ENCODE results near the gene ACOT12.
A peak's percentile ranks its signal among the peaks of the same experiment; 100 is the strongest.
"Not testable (repeated sequence)": the region's sequence is repeated elsewhere in the genome, so short reads cannot be mapped to it uniquely, and the experiment has no call there.

Gene ACOT12

GRCh38 chr5:81338213-81338612 lies 55.7 kb downstream of the ACOT12 start:
- H3K4me1 ChIP-seq (ENCODE audit: insufficient read depth, low read length); H3K27me3 ChIP-seq (ENCODE audit: insufficient read depth, low read length); H3K9ac ChIP-seq (ENCODE audit: low read depth, low read length); H3K9me3 ChIP-seq (ENCODE audit: insufficient read depth, low read depth, low read length); H3K27ac ChIP-seq (ENCODE audit: low read depth, low read length); H3K36me3 ChIP-seq (ENCODE audit: insufficient read depth, low read length); H3K4me3 ChIP-seq (ENCODE audit: low read length): not testable (repeated sequence)
- 72% methylated on average over 3 of the region's 3 CpGs for WGBS

DNA sequence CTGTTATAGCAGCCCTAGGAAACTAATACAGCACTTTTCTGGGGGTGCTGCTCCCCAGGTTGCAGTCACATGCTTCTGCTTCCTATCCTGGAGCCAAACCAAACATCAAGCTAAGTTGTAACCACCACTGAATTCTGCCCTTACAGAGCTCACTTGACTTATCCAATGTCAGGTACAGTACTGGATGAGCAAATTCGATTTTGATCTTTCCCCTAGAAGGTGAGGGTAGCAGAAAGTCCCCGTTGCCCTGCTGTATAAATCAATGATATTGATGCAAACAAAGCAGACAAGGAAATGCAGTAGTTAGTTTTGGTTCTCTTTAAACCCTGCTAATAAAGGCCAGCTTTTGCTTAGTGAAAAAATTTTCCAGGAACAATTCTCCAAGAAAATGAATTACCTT lies 56.1 kb downstream of the ACOT12 start:
- H3K9ac ChIP-seq (ENCODE audit: low read depth, low read length): no peak overlapping the region
- no peaks in the 10 kb centered on the region for H3K4me1 ChIP-seq (ENCODE audit: insufficient read depth, low read length)
- no peaks in the 10 kb centered on the region for H3K27me3 ChIP-seq (ENCODE audit: insufficient read depth, low read length)
- no peaks in the 10 kb centered on the region for H3K36me3 ChIP-seq (ENCODE audit: insufficient read depth, low read length)
- no peak overlapping the region for H3K4me3 ChIP-seq (ENCODE audit: low read length)
- 81% methylated on average over 2 of the region's 2 CpGs for WGBS
- H3K9me3 ChIP-seq (ENCODE audit: insufficient read depth, low read depth, low read length): no peaks in the 10 kb centered on the region
- no peak overlapping the region for H3K27ac ChIP-seq (ENCODE audit: low read depth, low read length)

DNA sequence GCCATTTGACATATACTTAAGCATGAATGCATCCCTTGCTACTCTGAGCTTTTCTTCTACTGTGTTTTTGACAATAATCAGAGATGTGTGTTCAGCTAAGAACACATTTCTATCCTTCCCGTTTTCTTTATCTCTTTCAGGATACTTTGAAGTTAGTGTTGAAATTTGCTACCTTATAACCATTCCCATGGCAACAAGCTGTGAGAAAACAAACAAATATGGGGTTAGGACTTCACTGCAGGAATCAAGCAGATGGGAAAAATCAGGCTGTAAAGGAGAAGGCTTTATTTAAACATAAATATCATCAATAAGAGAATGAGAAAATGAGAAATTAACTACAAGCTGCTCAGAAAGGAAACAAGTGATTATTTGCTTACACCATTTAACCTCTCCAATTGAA lies 57.4 kb downstream of the ACOT12 start:
- Histone ChIP-seq H3K27me3 (ENCODE audit: insufficient read depth, low read length) (no peaks in the 10 kb centered on the region), H3K27ac (ENCODE audit: low read depth, low read length) (no peak overlapping the region), H3K4me1 (ENCODE audit: insufficient read depth, low read length) (no peaks in the 10 kb centered on the region), H3K36me3 (ENCODE audit: insufficient read depth, low read length) (no peaks in the 10 kb centered on the region), H3K4me3 (ENCODE audit: low read length) (no peak overlapping the region), H3K9me3 (ENCODE audit: insufficient read depth, low read depth, low read length) (no peaks in the 10 kb centered on the region), H3K9ac (ENCODE audit: low read depth, low read length) (no peak overlapping the region)
- WGBS: no CpG with 5 or more reads among the region's 1 CpG

DNA sequence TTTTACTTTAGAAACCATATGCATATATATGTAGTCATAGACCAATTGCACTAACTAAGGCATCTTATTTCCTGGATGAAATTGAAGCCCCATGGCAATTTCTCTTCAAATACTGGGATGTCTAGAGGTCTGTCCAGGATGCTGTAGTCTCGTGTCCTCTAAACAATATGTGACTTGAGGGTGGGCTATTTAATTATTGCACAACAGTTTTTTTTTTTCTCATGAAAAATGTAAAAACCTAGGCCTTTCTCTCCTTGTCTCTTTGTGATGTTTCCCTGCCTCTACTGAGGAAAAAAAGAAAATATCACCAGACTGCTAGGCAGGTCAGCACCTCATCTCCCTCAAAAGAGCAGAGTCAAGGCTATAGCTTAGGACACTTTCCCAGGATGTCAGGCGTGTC lies 58.0 kb downstream of the ACOT12 start:
- WGBS: 94% methylated on average over 2 of the region's 2 CpGs
- Histone ChIP-seq H3K36me3 (ENCODE audit: insufficient read depth, low read length) (no peaks in the 10 kb centered on the region), H3K27ac (ENCODE audit: low read depth, low read length) (no peak overlapping the region), H3K27me3 (ENCODE audit: insufficient read depth, low read length) (no peaks in the 10 kb centered on the region), H3K9me3 (ENCODE audit: insufficient read depth, low read depth, low read length) (no peaks in the 10 kb centered on the region), H3K9ac (ENCODE audit: low read depth, low read length) (no peak overlapping the region), H3K4me3 (ENCODE audit: low read length) (no peak overlapping the region), H3K4me1 (ENCODE audit: insufficient read depth, low read length) (no peaks in the 10 kb centered on the region)

DNA sequence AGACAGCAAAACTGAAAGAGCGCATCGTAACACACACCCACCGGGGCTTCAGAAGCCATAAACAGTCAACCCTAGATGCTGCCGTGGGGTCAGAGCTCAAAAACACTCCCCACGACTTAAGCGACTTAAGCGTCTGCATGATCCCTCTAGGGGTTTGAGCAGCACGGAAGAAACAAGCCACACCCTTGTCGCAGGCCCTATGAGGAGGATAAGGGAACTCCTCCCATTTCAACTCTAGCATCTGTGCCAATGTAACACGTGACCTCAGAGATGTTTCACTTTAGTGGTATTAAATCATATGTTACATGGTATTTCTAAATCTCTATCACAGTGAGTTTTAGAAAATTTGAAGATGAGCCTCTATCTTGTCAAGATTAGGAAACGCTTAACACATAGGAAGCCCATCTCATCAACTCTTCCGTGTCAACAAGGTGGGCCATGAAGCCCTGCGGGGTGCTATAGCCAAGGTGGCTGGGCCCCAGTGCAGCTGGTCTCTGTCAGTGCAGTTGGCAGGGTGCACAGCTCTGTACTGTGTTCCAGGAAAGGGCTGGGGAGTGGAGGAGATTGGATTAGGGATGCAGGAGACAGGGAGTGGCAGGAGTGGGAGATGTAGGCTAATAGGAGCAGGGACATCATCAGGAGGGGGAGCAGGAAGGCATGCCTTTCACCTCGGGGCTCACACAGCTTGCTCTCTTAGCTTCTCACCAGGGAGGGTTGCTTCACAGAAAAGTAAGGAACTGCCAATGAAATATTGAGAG lies 59.5 kb downstream of the ACOT12 start:
- H3K4me3 ChIP-seq (ENCODE audit: low read length): no peak overlapping the region

DNA sequence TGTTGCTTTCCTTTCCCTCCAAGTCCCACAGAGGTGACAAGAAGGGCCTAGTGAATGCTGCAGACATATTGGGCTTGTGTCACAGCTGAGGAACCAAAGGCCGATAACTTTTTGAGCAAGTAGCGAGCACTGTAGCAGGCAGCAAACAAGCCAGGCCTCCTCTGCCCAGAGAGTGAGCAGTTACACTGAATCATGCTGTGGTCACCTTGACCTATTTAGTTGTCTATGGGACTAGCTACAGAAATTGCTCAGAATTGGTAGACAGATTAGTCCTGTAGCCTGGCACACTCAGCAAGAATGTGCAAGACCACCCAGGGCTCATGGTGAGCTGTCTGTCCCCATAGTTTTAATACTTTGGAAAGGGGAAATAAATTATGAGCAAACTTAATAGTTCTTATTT lies 67.4 kb downstream of the ACOT12 start:
- no peaks in the 10 kb centered on the region for H3K9me3 ChIP-seq (ENCODE audit: insufficient read depth, low read depth, low read length)
- no peak overlapping the region for H3K9ac ChIP-seq (ENCODE audit: low read depth, low read length)
- H3K4me1 ChIP-seq (ENCODE audit: insufficient read depth, low read length): peaks cover 14% of the 10 kb centered on the region; the same call in 1 of the 2 replicates
- no peak overlapping the region for H3K4me3 ChIP-seq (ENCODE audit: low read length)
- no peak overlapping the region for H3K27ac ChIP-seq (ENCODE audit: low read depth, low read length)
- no peaks in the 10 kb centered on the region for H3K27me3 ChIP-seq (ENCODE audit: insufficient read depth, low read length)
- WGBS: 96% methylated on average over 2 of the region's 2 CpGs
- H3K36me3 ChIP-seq (ENCODE audit: insufficient read depth, low read length): no peaks in the 10 kb centered on the region

More for the DNA sequence above, 59.5 kb downstream of the ACOT12 start:
- 92% methylated on average over 13 of the region's 14 CpGs for WGBS
- H3K27ac ChIP-seq (ENCODE audit: low read depth, low read length): no peak overlapping the region
- 0 out of 2 replicates have a peak, but pooled peaks cover under 1% of the 10 kb centered on the region for H3K4me1 ChIP-seq (ENCODE audit: insufficient read depth, low read length)
- no peaks in the 10 kb centered on the region for H3K9me3 ChIP-seq (ENCODE audit: insufficient read depth, low read depth, low read length)
- no peaks in the 10 kb centered on the region for H3K36me3 ChIP-seq (ENCODE audit: insufficient read depth, low read length)
- H3K27me3 ChIP-seq (ENCODE audit: insufficient read depth, low read length): no peaks in the 10 kb centered on the region
- no peak overlapping the region for H3K9ac ChIP-seq (ENCODE audit: low read depth, low read length)

- no peaks in the 10 kb centered on the region for H3K9me3 ChIP-seq (ENCODE audit: insufficient read depth, low read depth, low read length)
These were observed 76.4 kb downstream of the ACOT12 start for GRCh38 chr5:81317536-81317935.

DNA sequence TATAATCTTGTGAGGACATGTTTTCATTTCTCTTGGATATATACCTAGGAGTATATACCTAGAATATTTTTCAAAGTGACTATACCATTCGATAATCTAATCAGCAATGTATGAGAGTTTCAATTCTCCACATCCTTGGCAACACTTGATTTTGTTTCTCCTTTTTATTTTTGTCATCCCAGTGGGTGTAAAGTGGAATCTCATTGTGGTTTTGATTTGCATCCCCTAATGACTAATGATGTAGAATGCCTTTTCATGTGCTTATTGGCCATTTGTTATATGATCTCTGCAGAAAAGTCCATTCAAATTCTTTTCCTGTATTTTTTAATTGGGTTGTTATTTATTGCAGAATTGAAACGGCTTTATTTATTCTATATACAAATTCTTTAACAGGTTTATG lies 77.4 kb downstream of the ACOT12 start:
- Histone ChIP-seq H3K36me3 (ENCODE audit: insufficient read depth, low read length) (peaks cover 24% of the 10 kb centered on the region), H3K9ac (ENCODE audit: low read depth, low read length) (no peak overlapping the region), H3K4me1 (ENCODE audit: insufficient read depth, low read length) (peaks cover 7% of the 10 kb centered on the region), H3K9me3 (ENCODE audit: insufficient read depth, low read depth, low read length) (no peaks in the 10 kb centered on the region), H3K4me3 (ENCODE audit: low read length) (no peak overlapping the region), H3K27me3 (ENCODE audit: insufficient read depth, low read length) (no peaks in the 10 kb centered on the region), H3K27ac (ENCODE audit: low read depth, low read length) (no peak overlapping the region)
- 100% methylated on average over 1 of the region's 2 CpGs for WGBS

More at GRCh38 chr5:81317536-81317935, 76.4 kb downstream of the ACOT12 start:
- no peak overlapping the region for H3K9ac ChIP-seq (ENCODE audit: low read depth, low read length)
- no peak overlapping the region for H3K27ac ChIP-seq (ENCODE audit: low read depth, low read length)
- no peak overlapping the region for H3K4me3 ChIP-seq (ENCODE audit: low read length)
- 100% methylated on average over 2 of the region's 2 CpGs for WGBS
- H3K27me3 ChIP-seq (ENCODE audit: insufficient read depth, low read length): no peaks in the 10 kb centered on the region
- peaks cover 7% of the 10 kb centered on the region for H3K4me1 ChIP-seq (ENCODE audit: insufficient read depth, low read length)
- H3K36me3 ChIP-seq (ENCODE audit: insufficient read depth, low read length): peaks cover 14% of the 10 kb centered on the region

DNA sequence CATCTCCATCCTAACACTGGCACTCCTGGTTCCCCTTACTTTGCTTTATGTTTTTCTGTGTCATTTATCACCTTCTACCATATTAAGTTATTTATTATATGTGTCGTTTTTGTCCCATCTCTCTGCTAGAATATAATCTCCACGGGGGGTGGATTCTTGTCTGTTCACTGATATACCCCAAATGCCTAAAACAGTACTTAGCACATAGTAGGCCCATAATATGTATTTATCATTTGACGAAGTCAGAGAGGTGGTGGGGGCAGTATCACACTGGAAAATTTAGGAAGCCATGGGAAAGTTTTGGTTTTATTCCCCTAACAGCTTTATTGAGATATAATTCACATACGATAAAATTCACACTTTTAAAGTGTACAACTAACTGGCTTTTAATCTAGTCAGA lies 78.1 kb downstream of the ACOT12 start:
- H3K4me3 ChIP-seq (ENCODE audit: low read length): no peak overlapping the region
- peaks cover 31% of the 10 kb centered on the region for H3K36me3 ChIP-seq (ENCODE audit: insufficient read depth, low read length)
- H3K4me1 ChIP-seq (ENCODE audit: insufficient read depth, low read length): peaks cover 7% of the 10 kb centered on the region
- H3K9me3 ChIP-seq (ENCODE audit: insufficient read depth, low read depth, low read length): no peaks in the 10 kb centered on the region
- no peaks in the 10 kb centered on the region for H3K27me3 ChIP-seq (ENCODE audit: insufficient read depth, low read length)
- no peak overlapping the region for H3K27ac ChIP-seq (ENCODE audit: low read depth, low read length)
- no peak overlapping the region for H3K9ac ChIP-seq (ENCODE audit: low read depth, low read length)
- WGBS: 86% methylated on average over 2 of the region's 4 CpGs

DNA sequence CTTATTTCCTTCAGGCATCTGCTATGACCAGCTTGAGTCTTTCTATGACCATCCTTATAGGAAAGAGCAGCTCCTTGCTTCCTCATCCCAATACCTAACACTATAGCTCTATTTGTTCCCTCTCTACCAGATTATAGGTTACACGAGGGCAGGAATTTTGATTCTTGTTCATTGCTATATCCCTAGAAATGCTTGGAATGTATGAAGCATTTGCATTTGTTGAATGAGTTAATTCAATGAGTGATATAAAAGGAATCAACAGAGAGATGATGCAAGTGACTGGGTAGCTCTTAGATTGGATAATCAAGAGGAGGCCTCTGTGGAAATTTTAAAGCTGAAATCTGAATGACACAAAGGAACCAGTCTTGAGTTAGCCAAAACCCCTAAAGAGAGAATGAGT lies 78.6 kb downstream of the ACOT12 start:
- H3K27ac ChIP-seq (ENCODE audit: low read depth, low read length): peak overlapping the region; percentile 63; the same call in 1 of the 2 replicates
- WGBS: 80% methylated on average over 1 of the region's 1 CpG
- no peaks in the 10 kb centered on the region for H3K9me3 ChIP-seq (ENCODE audit: insufficient read depth, low read depth, low read length)
- H3K36me3 ChIP-seq (ENCODE audit: insufficient read depth, low read length): peaks cover 36% of the 10 kb centered on the region
- no peak overlapping the region for H3K4me3 ChIP-seq (ENCODE audit: low read length)
- no peaks in the 10 kb centered on the region for H3K27me3 ChIP-seq (ENCODE audit: insufficient read depth, low read length)
- H3K9ac ChIP-seq (ENCODE audit: low read depth, low read length): no peak overlapping the region
- peaks cover 7% of the 10 kb centered on the region for H3K4me1 ChIP-seq (ENCODE audit: insufficient read depth, low read length)

DNA sequence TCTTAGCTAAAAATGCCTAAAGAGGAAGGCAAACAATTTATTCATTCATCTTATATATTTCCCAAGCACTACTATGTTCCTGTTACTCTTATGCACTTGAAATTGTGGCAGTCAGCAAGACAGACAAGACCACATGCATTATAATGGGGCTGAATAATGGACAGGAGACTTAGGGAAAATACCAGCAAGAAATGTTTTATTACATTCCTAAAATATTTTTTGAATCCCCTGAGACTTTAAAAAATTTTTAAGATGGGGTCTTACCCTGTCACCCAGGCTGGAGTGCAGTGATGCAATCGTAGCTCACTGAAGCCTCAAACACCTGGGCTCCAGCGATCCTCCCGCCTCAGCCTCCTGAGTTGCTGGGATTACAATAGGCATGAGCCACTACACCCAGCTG lies 79.4 kb downstream of the ACOT12 start:
- Histone ChIP-seq H3K27ac (ENCODE audit: low read depth, low read length) (no peak overlapping the region; the same call in 1 of the 2 replicates), H3K27me3 (ENCODE audit: insufficient read depth, low read length) (no peaks in the 10 kb centered on the region), H3K9me3 (ENCODE audit: insufficient read depth, low read depth, low read length) (no peaks in the 10 kb centered on the region), H3K4me3 (ENCODE audit: low read length) (no peak overlapping the region), H3K9ac (ENCODE audit: low read depth, low read length) (no peak overlapping the region), H3K4me1 (ENCODE audit: insufficient read depth, low read length) (peaks cover 7% of the 10 kb centered on the region), H3K36me3 (ENCODE audit: insufficient read depth, low read length) (peaks cover 42% of the 10 kb centered on the region)
- WGBS: 94% methylated on average over 3 of the region's 3 CpGs

- H3K27ac ChIP-seq (ENCODE audit: low read depth, low read length): no peak overlapping the region
- no peaks in the 10 kb centered on the region for H3K27me3 ChIP-seq (ENCODE audit: insufficient read depth, low read length)
- 96% methylated on average over 3 of the region's 3 CpGs for WGBS
- no peak overlapping the region for H3K4me3 ChIP-seq (ENCODE audit: low read length)
- H3K9ac ChIP-seq (ENCODE audit: low read depth, low read length): no peak overlapping the region
- H3K4me1 ChIP-seq (ENCODE audit: insufficient read depth, low read length): peaks cover 7% of the 10 kb centered on the region
- peaks cover 50% of the 10 kb centered on the region for H3K36me3 ChIP-seq (ENCODE audit: insufficient read depth, low read length)
- H3K9me3 ChIP-seq (ENCODE audit: insufficient read depth, low read depth, low read length): no peaks in the 10 kb centered on the region
These were observed 80.2 kb downstream of the ACOT12 start for GRCh38 chr5:81313686-81314085.
